Measurements from ENCODE around the gene NAT14. TPM values are rescaled to one million over a fixed set of nuclear protein-coding genes. Genes with fewer than 3 reads are reported as not detected.

NAT14 gene
- total RNA-seq, 3 donors from 2014 or later, result 1.9 to 11.3 (median 10.8) TPM

- Histone ChIP-seq H3K27me3 (no peaks in the 10 kb centered on the region), H3K4me3 (no peak overlapping the region), H3K27ac (no peak overlapping the region), H3K9me3 (no peaks in the 10 kb centered on the region), H3K4me1 (peaks cover 0 to 4% of the 10 kb centered on the region in 2 donors), H3K36me3 (no peaks in the 10 kb centered on the region)
- TF ChIP-seq CTCF (IDR thresholded peaks at IDR 0.05) (no peak), POLR2AphosphoS5 (IDR thresholded peaks at IDR 0.05) (no peak), POLR2A (IDR thresholded peaks at IDR 0.05) (no peak)
- intact Hi-C loops (cut with DNase I; ENCODE audit: low total_unique reads), result loop anchor here (5.0 kb wide), 1 partner anchor 924 kb away; no protein-coding TSS in a partner anchor
- DNase-seq (ENCODE audit: low spot score in 2 of 2), result no peak
These were observed 27.1 kb upstream of the NAT14 start for GRCh38 chr19:55457683-55458457.

- H3K4me1 ChIP-seq, result peaks cover 0 to 4% of the 10 kb centered on the region in 2 donors
- no peaks in the 10 kb centered on the region for H3K36me3 ChIP-seq
- no peak overlapping the region for H3K4me3 ChIP-seq
- no peaks in the 10 kb centered on the region for H3K27me3 ChIP-seq
- no peak for DNase-seq (ENCODE audit: low spot score in 2 of 2)
- TF ChIP-seq CTCF (IDR thresholded peaks at IDR 0.05) (no peak), POLR2AphosphoS5 (IDR thresholded peaks at IDR 0.05) (no peak), POLR2A (IDR thresholded peaks at IDR 0.05) (no peak)
- H3K27ac ChIP-seq, result peak overlapping the region in 1 of 2 donors; percentile 95
- intact Hi-C loops (cut with DNase I; ENCODE audit: low total_unique reads), result loop anchor here (5.0 kb wide), 1 partner anchor 923 kb away; no protein-coding TSS in a partner anchor
- H3K9me3 ChIP-seq, result no peaks in the 10 kb centered on the region
These were observed 25.4 kb upstream of the NAT14 start for GRCh38 chr19:55459551-55459949.

- peak overlapping the region; percentile 90 to 95 for H3K27ac ChIP-seq
- no peaks in the 10 kb centered on the region for H3K9me3 ChIP-seq
- H3K4me3 ChIP-seq, result peak overlapping the region; percentile 73 to 85 (median 81)
- intact Hi-C loops (cut with DNase I; ENCODE audit: low total_unique reads), result loop anchor here (5.0 kb wide), 1 partner anchor 922 kb away; no protein-coding TSS in a partner anchor
- H3K4me1 ChIP-seq, result peaks cover 0 to 4% of the 10 kb centered on the region in 2 donors
- no peaks in the 10 kb centered on the region for H3K36me3 ChIP-seq
- DNase-seq (ENCODE audit: low spot score in 2 of 2), result no peak
- H3K27me3 ChIP-seq, result no peaks in the 10 kb centered on the region
- TF ChIP-seq POLR2AphosphoS5 (IDR thresholded peaks at IDR 0.05) (no peak), CTCF (IDR thresholded peaks at IDR 0.05) (no peak), POLR2A (IDR thresholded peaks at IDR 0.05) (no peak)
These were observed 24.9 kb upstream of the NAT14 start for GRCh38 chr19:55459950-55460657.

GRCh38 chr19:55460670-55461258, 24.2 kb upstream of the NAT14 start:
- intact Hi-C loops (cut with DNase I; ENCODE audit: low total_unique reads), result no loop called here
- no peaks in the 10 kb centered on the region for H3K27me3 ChIP-seq
- no peaks in the 10 kb centered on the region for H3K36me3 ChIP-seq
- H3K4me3 ChIP-seq, result peak overlapping the region; percentile 73 to 85 (median 81)
- H3K9me3 ChIP-seq, result no peaks in the 10 kb centered on the region
- H3K4me1 ChIP-seq, result peaks cover 0 to 4% of the 10 kb centered on the region in 2 donors
- peak overlapping the region; percentile 90 to 95 for H3K27ac ChIP-seq
- TF ChIP-seq POLR2A (IDR thresholded peaks at IDR 0.05), result no peak
- TF ChIP-seq CTCF (IDR thresholded peaks at IDR 0.05), result no peak
- TF ChIP-seq POLR2AphosphoS5 (IDR thresholded peaks at IDR 0.05), result no peak
- peak; percentile 77 to 82 for DNase-seq (ENCODE audit: low spot score in 2 of 2)
